ENCODE measurements around the gene LZTR1.
"Not testable (repeated sequence)": the region's sequence is repeated elsewhere in the genome, so short reads cannot be mapped to it uniquely, and the experiment has no call there.

The LZTR1 gene

GRCh38 chr22:21020802-21021429, 38.8 kb downstream of the LZTR1 start:
- DNase-seq, result no peak

- no peak for DNase-seq
Observed at GRCh38 chr22:21022507-21022906, 40.4 kb downstream of the LZTR1 start.

- no peak for DNase-seq
Observed at GRCh38 chr22:21022955-21023614, 41.0 kb downstream of the LZTR1 start.

GRCh38 chr22:21025266-21025665, 43.2 kb downstream of the LZTR1 start:
- DNase-seq, result no peak

- no peak for DNase-seq
Observed at GRCh38 chr22:21025763-21026755, 44.0 kb downstream of the LZTR1 start.

DNA sequence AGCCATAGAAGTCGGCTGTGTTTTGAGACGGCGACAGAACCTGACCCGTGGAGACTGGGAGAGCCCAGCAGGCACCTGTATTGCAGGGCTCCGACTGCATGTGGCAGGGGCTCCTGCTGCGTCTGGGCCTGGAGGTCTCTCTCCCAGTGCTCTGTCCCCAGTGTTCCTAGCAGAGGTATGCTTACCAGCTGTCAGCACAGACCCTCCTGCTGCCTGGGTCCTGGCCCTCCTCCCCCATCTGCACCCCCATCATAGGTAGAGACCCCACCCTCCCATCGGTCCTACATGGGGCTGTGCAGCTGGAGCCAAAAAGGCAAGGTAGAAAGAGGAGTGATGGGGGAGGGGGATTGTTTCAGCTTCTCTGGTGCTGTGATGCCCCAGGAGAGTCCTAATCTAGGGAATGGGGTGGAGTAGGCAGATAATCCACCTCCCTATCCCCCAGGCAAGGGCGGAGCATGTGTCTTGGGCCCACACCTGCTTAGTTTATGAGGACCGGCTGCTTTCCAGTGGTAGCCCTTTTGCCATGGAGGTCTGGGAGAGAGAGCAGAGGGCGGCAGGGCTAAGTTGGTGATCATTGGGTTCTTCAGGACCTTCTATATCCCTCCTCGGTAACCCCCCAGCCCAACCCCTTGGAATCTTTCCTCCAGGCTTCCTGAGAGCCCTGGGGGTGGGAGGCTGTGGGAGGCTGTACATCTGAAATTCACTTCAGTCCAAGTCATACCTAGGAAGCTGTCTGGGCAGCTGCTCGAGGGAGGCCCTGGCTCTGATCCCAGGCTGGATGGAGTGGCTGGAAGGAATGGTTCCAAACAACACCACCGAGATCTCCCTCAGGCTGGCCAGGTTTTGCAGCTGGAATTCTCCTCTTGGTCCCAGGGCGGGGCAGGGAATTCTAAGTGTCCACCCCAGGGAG, 44.9 kb downstream of the LZTR1 start:
- DNase-seq, result no peak

GRCh38 chr22:21028277-21029251, 46.5 kb downstream of the LZTR1 start:
- no peak for DNase-seq

GRCh38 chr22:21029486-21030025, 47.5 kb downstream of the LZTR1 start:
- DNase-seq, result no peak

DNA sequence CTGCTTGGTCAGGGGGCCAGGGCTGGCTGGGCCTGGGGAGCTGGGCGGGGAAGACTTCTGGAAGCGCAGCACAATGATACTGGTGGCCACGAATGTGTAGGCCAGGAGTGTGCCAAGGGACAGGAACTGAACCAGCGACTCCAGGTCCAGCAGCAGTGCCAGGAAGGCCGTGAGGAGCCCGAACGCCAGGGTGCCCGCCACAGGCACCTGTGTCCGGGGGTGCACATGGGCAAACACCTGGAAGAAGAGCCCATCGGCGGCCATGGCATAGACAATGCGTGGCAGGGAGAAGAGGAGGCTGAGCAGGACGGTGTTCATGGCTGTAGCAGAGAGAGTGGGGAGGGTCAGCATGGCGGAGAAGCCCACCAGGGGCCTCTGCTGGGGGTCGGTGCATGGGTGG, 47.9 kb downstream of the LZTR1 start:
- no peak for DNase-seq

GRCh38 chr22:21030621-21031544, 48.8 kb downstream of the LZTR1 start:
- no peak for DNase-seq

- DNase-seq, result no peak
Observed at GRCh38 chr22:21031545-21032036, 49.5 kb downstream of the LZTR1 start.

DNA sequence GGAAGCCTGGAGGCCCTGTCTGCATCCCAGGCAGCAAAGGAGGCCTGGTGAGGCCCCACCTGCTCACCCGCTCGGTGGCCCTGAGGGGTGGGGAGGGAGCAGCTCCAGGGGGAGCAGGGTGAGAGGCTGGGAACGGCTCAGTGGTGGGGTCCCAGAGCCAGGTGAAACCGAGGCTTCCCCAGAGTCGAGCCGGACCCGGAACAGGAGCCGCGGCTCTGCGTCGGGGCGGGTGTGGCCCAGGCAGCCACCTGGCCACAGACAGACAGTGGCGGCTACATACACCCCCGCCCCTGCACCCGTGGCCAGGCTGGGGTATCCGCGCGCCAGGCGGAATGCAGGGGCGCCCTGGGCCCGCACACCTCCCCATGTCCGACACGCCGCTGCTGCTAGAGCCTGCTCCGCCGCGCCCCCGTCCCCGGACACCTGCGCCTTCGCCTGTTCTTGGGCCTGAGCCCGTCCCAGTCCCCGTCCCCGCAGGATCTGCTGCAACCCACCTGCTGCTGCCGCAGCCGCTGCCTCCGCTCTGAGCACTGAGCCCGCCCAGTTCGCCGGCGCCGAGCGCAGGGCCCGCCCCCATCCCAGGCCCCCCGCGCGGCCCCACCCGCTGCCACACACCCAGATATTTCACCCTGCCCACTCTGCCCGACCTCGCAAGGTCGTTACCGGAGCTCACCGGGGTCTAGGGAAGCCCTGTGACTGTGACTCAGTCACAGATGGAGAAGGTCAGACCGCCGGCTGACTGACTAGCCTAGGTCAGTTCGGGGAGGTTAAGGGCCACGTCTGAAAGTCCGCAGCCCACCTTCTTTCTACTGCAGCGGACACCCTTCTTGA, 50.2 kb downstream of the LZTR1 start, which contains the start of gene SLC7A4:
Gene SLC7A4, minus strand, starts transcription at position 525 of the 831 bp plus-strand sequence. CDS start 749 bp downstream, outside the sequence.
- DNase-seq, result no peak

- DNase-seq, result no peak
Observed at GRCh38 chr22:21032868-21033688, 51.0 kb downstream of the LZTR1 start.

GRCh38 chr22:21033895-21034294, 51.8 kb downstream of the LZTR1 start:
- no peak for DNase-seq

- DNase-seq, result no peak
Observed at GRCh38 chr22:21034989-21035388, 52.9 kb downstream of the LZTR1 start.

DNA sequence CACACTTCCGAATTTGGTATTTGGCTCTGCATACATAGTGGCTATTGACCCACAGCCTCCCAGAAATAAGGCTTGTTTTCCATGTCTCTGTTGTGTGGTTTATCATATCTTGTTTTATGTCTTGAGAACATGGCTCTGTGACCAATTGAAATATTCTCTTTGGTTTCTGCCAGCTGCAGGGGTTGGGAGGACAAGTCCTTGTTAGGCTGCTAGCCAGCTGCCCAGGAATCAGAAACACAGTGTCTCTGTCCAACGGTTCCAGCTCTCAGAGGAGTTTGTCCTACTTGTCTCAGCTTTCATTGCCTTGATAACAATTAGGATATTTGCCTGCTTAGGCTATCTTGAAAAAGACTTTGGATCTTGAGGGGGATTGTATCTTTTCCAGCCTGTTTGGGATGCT, 56.3 kb downstream of the LZTR1 start:
- DNase-seq, result no peak

GRCh38 chr22:21039158-21039557, 57.1 kb downstream of the LZTR1 start:
- DNase-seq, result not testable (repeated sequence)

- DNase-seq, result peak; percentile 11
Observed at GRCh38 chr22:21041937-21042336, 59.8 kb downstream of the LZTR1 start.
